HG02884 (cell line): ENCODE measurements around the gene RIMS1.
"Not testable (repeated sequence)": the region's sequence is repeated elsewhere in the genome, so short reads cannot be mapped to it uniquely, and the experiment has no call there.

ENCODE experiments used
- ATAC-seq: cut with Tn5 transposase; IDR thresholded peaks from one replicate; pipeline ENCODE4 v1.9.1; 2021; ENCODE audit warnings: mild to moderate bottlenecking, moderate library complexity; ENCODE audit not compliant: unreplicated experiment

RIMS1 gene

DNA sequence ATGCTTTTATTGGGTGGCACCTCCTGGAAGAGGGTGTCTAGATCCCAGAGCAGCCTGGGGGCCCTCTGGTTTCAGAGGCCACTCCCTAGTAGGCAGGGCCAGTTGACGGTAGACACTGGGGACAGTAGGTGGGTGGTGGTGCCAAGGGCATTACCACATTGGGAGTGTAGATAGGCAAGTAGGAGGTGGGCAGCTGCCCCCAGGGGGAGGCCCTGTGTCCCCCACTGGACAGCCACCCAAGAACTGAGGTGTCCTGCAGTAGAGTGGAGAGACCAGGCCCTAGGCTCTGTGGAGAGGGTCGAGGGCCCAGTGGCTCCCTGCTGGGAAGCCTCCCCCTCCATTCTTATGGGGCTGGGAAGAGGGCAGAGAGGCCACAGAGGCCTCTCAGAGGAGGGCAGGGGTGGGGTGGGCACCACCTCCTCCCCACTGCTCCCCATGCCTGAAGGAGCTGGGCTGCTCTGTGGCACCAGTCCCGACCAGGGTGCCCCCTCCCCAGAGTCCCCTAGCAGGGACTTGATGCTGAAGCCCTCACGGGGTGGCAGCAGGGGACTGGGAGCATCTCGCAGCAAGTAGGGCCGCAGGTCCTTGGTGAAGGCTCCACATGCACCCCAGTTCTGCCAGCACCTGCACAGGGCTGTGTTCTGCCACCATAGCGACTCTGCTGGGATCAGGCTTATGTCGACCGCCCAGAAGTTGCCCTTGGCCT lies 430.5 kb downstream of the RIMS1 start:
- no peak for ATAC-seq

DNA sequence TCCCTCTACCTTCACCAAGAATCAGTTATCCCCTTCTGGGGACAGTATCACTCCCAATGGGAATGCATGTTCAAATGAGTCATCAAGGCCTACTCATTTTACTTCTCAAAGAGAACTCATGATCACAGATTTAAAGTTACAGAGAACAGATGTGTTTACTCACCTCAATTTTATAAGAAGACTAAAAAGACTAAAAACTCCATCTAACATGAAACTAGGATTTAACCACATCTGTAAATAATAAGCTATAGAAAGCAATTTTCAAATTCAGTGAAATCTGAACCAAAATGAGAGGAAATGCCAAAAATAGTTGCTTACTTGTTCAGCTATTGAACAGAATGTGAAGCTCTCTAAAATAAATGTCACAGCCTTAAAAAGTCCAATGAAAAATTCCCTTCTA lies 435.4 kb downstream of the RIMS1 start:
- no peak for ATAC-seq

DNA sequence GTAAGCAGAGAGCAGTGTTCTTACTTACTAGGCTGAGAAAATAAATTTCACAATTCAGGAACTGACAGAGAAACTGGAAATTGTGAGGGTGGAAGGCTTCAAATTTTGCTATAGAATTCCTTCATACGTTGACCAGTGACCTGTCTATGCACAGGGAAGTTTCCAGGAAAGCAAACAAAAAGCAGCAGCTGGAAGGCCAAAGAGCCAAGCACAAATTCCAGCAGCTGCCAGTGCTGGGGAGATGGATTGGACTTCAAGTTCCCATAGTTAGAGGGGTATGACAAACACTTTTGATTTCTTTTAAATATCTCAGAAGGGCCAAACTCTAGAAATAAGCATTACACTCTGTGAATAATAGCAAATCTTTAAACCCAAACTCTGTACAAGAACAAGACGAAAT lies 436.4 kb downstream of the RIMS1 start:
- no peak for ATAC-seq

DNA sequence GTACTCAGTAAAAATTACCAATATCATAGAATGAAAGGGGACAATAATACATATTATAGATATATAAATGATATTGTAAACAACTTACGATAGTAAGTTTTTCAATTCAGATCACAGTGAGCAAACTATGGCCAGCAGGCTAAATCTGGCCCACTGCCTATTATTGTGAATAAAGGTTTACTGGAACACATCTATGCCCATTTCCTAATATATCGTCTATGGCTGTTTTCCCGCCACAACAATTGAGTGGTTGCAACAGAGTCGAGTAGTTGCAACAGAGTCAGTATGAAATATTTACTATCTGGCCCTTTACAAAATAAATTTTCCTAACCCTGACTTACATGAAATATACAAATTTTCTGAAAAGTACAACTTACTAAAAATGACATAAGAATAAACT lies 438.2 kb downstream of the RIMS1 start:
- no peak for ATAC-seq

DNA sequence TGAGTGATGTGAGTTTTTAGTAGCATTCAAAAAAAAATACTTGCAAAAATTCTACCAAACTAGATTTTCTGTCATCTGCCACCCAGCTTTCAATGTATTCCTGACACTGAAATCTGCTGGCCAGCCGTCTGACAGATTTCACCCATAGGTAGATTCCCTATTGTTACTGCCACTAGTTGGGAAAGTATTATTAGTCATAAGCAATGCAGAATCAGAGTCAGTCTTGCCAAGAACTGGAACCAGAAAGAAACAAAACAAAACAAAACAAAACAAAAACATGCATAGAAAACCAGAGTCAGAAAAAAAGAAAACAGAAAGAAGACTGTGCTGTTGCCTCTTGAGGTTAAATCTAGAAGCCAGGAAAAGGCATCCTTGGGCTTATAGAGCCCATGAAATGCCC lies 442.4 kb downstream of the RIMS1 start:
- ATAC-seq, result no peak

DNA sequence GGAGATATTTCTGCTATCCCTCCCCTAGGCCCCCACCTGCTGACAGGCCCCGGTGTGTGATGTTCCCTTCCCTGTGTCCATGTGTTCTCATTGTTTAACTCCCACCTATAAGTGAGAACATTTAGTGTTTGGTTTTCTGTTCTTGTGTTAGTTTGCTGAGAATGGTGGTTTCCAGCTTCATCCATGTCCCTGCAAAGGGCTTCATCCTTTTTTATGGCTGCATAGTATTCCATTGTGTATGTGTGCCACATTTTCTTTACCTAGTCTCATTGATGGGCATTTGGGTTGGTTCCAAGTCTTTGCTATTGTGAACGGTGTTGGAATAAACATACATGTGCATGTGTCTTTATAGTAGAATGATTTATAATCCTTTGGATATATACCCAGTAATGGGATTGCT lies 448.9 kb downstream of the RIMS1 start:
- ATAC-seq, result not testable (repeated sequence)

DNA sequence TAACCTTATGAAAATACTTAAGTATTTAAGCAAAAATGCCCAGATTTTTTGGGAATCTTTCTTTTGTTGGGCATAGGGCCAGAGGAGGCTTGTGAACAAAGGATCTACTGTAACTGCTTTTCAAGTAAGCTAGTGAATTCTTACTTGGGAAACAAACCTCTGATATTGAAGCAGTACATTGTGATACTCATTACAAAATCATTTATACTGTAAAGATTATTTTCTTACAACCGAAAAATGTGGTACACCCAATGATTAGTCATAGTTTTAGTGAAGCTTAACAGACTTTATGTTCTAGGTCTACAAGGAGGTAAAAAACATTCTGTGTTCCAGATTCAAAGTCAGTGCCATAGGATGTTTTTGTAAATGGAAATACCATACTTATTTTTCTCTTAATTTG lies 462.6 kb downstream of the RIMS1 start:
- ATAC-seq, result no peak

DNA sequence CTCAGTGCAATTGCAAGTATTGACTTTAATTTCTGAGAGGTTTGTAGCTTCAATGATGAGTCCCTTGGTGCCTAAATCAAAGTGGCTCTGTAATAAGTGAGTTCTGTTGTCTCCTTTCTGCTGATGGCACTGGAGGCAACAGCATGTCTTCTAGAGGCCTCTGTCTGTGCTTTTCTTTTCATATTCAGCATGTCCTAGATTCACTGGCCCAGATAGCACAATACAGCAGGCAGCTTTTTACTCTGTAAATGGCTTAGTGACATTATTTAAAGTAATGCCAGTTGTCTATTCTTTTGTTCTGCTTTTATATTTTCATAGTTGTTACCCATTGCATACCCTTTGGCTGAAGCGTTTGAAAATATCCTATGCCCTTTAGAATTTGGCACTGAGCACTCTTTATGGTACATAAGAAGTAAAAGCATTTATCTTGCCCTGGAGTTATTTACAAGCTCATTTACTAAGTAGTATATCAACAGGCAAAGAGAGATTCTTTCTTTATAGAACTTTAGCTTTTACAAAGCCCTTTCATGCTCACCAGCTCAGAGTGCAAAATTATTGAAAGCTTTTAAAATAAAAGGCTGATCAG lies 464.0 kb downstream of the RIMS1 start:
- no peak for ATAC-seq

DNA sequence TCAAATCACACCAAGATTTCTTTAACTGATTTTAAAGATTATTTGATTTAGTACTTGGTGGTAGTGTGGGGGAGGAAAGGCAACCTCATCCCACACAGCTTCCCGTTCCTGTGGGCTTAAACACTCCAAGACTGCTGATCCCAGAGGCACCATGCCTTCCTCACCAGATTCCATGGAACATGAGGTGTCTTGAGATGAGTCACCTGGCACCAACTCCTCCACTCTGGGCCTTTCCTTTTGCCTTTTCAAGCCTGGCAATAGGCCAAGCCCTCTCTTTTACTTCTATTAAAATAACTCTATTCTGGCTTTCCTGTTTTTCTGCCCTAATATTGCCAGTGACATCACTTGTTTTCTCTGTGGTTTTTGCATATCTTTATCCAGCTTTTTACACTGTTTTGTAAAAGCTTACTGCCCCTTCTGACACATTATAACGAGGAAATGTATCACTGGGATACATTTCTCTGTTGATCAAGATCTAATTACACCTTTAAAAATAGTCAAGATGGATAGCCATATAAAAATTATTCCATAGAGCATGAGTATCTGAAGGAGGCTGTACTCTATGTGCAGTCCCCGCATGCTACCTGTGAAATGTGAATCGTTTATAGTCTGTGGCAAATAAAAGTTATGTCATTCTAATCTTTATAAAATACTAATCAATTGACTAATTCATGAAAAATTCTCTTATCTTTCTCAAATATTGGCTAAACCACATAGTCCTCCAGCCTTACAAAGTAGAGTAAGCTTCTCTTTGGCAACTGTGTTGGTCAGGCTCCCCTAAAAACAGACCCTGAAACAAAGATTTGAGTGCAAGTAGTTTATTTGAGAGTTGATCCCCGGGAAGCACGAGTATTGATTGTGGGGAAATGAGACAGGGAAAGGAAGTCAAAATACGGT lies 477.7 kb downstream of the RIMS1 start:
- no peak for ATAC-seq

DNA sequence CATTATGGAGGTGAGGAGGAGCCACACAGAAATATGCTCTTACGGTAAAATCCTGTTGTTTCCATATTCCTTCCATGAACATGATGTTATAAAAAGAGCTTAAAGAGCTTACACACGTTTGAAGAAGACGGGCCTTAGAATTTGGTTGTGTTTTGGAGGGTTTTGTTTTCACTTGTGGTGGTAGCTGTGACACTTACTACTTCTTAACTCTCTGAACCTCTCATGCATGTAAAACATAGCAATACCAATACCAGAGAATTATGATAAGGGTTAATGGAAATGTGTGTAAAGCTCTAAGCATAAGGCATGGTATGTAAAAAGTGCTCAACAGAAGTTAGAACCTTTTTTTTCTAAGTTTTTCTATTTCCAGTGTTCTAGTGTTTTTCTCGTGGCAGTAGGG lies 479.4 kb downstream of the RIMS1 start:
- no peak for ATAC-seq

DNA sequence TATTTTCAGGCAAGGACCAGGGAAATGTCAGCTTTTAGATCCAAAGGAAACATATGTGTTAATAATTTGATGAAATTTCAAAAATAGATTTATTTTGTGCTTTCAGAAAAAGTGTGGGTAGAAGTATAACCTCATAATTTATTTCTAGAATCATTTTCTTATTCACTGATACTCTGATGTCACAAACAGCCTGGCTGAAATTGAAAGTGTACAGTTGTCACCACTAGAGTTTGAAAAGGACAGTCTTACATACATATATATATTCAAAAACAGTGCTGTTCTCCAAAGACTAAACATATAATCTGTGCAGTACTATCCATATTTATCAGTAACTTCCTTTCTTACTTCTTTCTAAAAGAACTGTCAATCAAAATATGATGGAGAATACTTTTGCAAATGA lies 481.1 kb downstream of the RIMS1 start:
- no peak for ATAC-seq

DNA sequence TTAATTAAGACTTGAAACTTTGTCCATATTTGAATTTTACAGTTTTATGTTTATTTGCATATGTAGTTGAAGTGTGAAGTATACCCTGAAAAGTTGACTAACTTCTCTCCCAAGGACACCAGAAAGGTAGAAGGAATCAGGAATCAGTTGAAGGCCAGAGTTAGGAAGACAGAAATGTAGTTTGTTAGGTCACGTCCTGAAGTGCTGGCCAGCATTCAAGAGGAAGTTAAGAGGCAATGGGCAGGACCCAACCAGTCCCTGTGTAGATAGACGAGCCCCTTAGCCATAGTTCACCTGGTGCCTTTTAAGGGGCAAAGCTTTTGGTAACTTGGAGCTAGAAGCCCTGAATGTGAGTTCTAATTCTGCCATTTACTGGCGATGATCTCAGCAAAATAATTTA lies 485.1 kb downstream of the RIMS1 start:
- ATAC-seq, result no peak

DNA sequence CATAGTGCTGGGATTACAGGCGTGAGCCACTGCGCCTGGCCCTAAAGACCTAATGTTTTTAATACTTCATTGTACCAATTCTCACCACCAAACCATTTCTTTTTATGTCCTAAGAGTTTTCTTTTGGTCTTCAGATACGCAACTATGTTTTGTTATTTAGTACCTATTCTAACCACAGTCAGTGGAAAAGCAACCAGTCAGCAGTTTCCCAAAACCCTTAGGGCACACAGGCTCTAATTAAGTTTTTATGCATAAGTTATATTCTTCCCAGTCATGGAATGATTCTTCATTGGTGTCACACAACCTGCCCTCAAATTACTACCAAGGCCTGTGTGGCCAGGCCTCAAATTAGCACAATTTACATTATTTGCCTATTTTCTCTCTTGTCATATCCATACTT lies 487.8 kb downstream of the RIMS1 start:
- ATAC-seq, result no peak

DNA sequence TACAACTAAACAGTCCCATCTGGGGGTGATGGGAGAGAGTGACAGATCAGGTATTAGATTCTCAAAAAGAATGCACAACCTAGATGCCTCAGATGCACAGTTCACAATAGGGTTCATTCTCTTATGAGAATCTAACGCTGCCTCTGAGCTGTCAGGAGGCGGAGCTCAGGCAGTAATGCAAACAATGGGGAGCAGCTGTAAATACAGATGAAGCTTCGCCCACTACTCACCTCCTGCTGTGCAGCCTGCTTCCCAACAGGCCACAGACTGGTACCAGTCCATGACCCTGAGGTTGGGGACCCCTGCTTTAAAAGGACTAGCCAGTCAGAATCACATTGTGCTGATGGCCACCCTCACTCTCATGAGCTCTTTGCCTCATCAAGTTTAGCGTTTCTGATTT lies 488.5 kb downstream of the RIMS1 start:
- ATAC-seq, result no peak

DNA sequence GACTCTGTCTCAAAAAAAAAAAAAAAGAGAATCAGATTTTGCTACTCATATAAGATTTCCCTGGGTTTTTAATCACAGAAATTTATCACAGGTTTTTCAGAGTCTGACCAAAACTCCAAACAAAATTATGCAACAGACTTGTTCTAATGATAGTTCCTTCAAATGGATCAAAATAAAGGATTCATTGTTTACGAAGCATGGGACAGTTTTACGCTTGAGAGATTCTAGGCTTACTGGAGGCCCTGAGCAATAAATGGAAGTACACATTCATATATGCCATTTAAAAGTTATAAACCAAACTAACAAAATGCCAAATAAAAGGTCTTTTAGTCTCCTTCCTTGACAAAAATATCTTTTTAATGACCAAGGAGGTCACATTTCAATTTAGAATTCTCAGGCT lies 490.4 kb downstream of the RIMS1 start:
- ATAC-seq, result no peak

DNA sequence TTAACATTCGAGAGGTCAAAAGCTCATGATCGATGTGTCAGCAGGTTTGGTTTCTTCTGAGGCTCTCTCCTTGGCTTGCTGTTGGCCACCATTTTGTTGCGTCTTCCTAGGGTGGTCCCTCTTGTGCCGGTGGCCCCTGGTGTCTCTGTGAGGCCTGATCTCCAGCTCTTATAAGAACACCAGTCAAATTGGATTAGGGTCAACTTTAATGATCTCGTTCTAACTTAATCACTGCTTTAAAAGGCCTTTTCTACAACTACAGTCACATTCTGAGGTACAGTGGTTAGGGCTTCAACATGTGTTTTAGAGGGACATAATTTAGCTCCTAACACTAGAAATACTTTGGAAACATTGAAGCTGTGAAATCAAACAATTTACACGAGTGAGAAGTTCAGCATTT lies 494.7 kb downstream of the RIMS1 start:
- ATAC-seq, result no peak

DNA sequence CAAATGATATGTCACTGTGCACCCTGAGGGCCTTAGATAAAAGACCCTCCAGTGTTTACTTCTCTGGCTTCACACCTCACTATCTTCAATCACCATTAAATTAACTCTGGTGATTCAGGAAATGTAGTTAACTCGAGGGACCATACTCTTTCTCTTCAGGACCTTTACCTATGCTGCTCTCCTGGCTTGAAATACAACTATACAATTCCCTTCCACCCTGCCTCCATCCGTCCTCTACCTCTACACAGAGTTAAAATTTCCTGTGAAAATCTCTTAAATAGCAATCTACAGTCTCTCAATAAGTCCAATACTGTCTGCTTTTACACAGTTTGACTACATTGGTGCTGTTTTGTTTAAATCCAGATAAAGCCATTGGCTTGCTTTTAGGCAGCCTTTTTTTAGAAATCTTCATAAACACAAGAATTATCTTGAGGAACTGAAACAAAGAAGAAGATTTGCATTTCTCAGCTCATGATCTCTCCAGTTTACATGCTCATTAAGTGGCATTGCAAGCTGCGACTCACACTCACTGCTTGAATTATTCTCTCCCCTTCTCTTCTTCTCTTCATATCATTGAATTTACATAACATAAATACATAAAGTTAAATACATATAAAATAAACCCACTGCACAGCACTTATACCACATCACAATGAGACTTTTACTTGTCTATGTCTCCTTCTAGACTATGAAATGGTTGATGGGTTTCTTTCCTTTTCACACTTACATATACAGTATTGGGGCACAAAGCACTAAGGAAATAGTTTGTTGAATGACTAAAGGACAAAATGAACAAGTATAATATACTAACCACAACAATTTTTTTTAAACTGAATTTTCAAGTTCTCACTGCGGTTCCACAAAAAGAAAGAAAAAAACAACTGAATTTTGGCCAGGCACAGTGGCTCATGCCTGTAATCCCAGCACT lies 496.5 kb downstream of the RIMS1 start:
- ATAC-seq, result peak; percentile 94

DNA sequence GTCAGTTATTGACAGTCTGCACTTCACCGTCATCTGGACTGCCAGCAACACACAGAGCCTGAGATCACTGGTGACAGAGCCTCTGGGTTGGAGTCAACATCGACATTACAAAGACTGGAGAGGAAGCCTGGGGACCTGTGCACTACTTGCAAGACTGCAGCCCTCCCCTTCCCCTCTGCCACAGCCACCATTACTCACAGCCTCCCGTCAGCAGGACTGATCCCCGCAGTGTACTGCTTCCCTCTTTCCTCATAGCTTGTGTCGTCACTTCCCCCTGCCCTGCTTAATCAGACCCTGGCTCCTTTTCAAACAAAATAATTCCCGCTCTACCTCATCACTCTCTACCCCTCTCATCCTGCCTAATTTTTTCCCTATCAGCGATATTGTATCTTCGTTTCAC lies 500.0 kb downstream of the RIMS1 start:
- no peak for ATAC-seq

DNA sequence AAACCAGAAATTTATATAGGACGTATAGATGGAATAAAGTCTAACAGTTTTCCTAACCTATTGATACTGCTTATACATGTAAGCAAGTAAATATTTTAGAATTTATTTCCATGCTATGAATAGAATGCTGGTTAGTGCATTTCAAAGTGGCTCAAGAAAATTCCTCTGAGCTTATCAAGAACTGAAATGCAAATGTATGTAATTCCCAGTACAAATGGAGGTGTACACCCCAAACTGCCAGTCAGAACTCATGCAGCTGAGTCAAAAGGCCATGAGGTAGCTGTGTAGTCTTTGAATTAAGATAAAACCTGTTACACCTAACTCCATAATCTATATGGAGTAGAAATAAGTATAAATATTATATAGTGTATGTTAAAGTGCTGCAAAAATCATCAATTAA lies 503.3 kb downstream of the RIMS1 start:
- ATAC-seq, result no peak

DNA sequence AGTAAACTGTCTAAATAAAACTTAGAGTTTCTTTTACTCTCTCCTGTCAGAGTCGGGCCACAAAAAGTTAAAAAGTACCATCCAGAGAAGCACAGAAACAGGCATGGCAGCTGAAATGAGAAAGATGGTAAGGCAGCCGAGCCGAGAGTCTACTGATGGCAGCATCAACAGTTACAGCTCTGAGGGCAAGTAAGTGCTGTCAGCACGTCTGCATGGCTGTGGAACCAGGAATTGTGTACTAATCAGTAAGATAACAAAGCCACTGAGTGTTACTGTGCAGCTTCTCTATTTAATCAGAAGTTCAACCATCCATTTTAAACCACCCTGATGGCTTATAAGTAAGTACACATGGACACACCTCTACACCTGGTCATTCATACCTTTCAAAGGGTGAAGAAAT lies 504.2 kb downstream of the RIMS1 start:
- ATAC-seq, result no peak

DNA sequence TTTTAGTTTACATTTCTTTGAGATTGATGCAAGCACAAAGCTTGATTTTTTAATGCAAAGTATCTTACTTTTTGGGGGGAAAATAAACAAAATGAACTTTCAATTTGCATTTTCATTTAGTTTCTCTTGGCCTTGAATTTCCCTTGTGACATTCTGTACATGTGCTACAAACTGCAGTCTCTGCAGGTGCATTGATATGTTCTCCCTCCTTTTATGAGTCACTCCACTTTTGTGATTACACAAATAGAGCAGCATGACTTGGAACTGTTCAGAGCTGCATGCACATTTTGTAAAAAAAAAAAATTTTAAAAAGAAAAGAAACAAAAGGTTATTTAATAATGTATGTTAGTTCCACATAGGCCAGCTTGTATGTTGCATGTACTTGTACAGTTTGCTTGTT lies 515.5 kb downstream of the RIMS1 start:
- peak; percentile 58 for ATAC-seq
